Duodenal mucosa (tissue), 2 donors: ENCODE data around the gene LPCAT1.

Experiments used
- H3K27ac ChIP-seq: one replicate; pipeline ENCODE4 v1.7.0; 2013; ENCODE audit warnings: low read depth, low read length
- H3K27me3 ChIP-seq, 2 donors: one replicate each; pipeline ENCODE4 v1.7.0; 2013; ENCODE audit warnings: low read length in 2 of 2, control low read depth in 1 of 2; ENCODE audit not compliant: insufficient read depth in 2 of 2, control insufficient read depth in 1 of 2
- H3K36me3 ChIP-seq, 2 donors: one replicate each; pipeline ENCODE4 v1.7.0; 2013; ENCODE audit warnings: low read length in 2 of 2, control low read depth in 1 of 2; ENCODE audit not compliant: insufficient read depth in 2 of 2, control insufficient read depth in 1 of 2
- H3K4me1 ChIP-seq, 2 donors: one replicate each; pipeline ENCODE4 v1.7.0; 2013; ENCODE audit warnings: low read length in 2 of 2, control low read depth in 1 of 2; ENCODE audit not compliant: insufficient read depth in 2 of 2, control insufficient read depth in 1 of 2
- H3K4me3 ChIP-seq, 2 donors: one replicate each; pipeline ENCODE4 v1.7.0; 2013; ENCODE audit warnings: low read length in 2 of 2, low read depth in 1 of 2
- H3K9ac ChIP-seq, 2 donors: one replicate each; pipeline ENCODE4 v1.7.0; 2013; ENCODE audit warnings: low read length in 2 of 2, low read depth in 1 of 2
- H3K9me3 ChIP-seq, 2 donors: one replicate each; pipeline ENCODE4 v1.7.0; 2013; ENCODE audit warnings: low read length in 2 of 2, control low read depth in 1 of 2; ENCODE audit not compliant: control insufficient read depth in 1 of 2

The LPCAT1 gene

GRCh38 chr5:1554410-1554967, 30.7 kb upstream of the LPCAT1 start:
- no peak overlapping the region for H3K9ac ChIP-seq
- H3K4me3 ChIP-seq: no peak overlapping the region
- no peak overlapping the region for H3K27ac ChIP-seq
- peaks cover 0 to 3% of the 10 kb centered on the region in 2 donors for H3K4me1 ChIP-seq
- no peaks in the 10 kb centered on the region for H3K36me3 ChIP-seq
- no peaks in the 10 kb centered on the region for H3K9me3 ChIP-seq
- peaks cover 0 to 3% of the 10 kb centered on the region in 2 donors for H3K27me3 ChIP-seq

GRCh38 chr5:1553539-1554409, 30.0 kb upstream of the LPCAT1 start:
- H3K4me1 ChIP-seq: peaks cover 0 to 3% of the 10 kb centered on the region in 2 donors
- H3K4me3 ChIP-seq: no peak overlapping the region
- H3K9ac ChIP-seq: no peak overlapping the region
- H3K27ac ChIP-seq: no peak overlapping the region
- no peaks in the 10 kb centered on the region for H3K9me3 ChIP-seq
- no peaks in the 10 kb centered on the region for H3K36me3 ChIP-seq
- peaks cover 0 to 3% of the 10 kb centered on the region in 2 donors for H3K27me3 ChIP-seq

- no peak overlapping the region for H3K4me3 ChIP-seq
- no peaks in the 10 kb centered on the region for H3K36me3 ChIP-seq
- no peaks in the 10 kb centered on the region for H3K9me3 ChIP-seq
- H3K27me3 ChIP-seq: peaks cover 0 to 3% of the 10 kb centered on the region in 2 donors
- peaks cover 0 to 3% of the 10 kb centered on the region in 2 donors for H3K4me1 ChIP-seq
- no peak overlapping the region for H3K9ac ChIP-seq
- H3K27ac ChIP-seq: no peak overlapping the region
Measured at GRCh38 chr5:1552521-1553255, 28.9 kb upstream of the LPCAT1 start.

GRCh38 chr5:1551426-1552301, 27.9 kb upstream of the LPCAT1 start:
- no peaks in the 10 kb centered on the region for H3K36me3 ChIP-seq
- no peak overlapping the region for H3K9ac ChIP-seq
- no peak overlapping the region for H3K27ac ChIP-seq
- no peaks in the 10 kb centered on the region for H3K9me3 ChIP-seq
- H3K4me1 ChIP-seq: no peaks in the 10 kb centered on the region
- peaks cover 0 to 3% of the 10 kb centered on the region in 2 donors for H3K27me3 ChIP-seq
- no peak overlapping the region for H3K4me3 ChIP-seq

GRCh38 chr5:1550287-1551076, 26.7 kb upstream of the LPCAT1 start:
- H3K27me3 ChIP-seq: peaks cover 0 to 3% of the 10 kb centered on the region in 2 donors
- no peaks in the 10 kb centered on the region for H3K36me3 ChIP-seq
- no peaks in the 10 kb centered on the region for H3K4me1 ChIP-seq
- H3K9ac ChIP-seq: no peak overlapping the region
- no peak overlapping the region for H3K27ac ChIP-seq
- H3K9me3 ChIP-seq: no peaks in the 10 kb centered on the region
- no peak overlapping the region for H3K4me3 ChIP-seq

- Histone ChIP-seq H3K9me3 (no peaks in the 10 kb centered on the region), H3K36me3 (no peaks in the 10 kb centered on the region), H3K4me1 (no peaks in the 10 kb centered on the region), H3K27me3 (no peaks in the 10 kb centered on the region), H3K4me3 (no peak overlapping the region), H3K9ac (no peak overlapping the region), H3K27ac (no peak overlapping the region)
Measured at GRCh38 chr5:1549475-1550030, 25.8 kb upstream of the LPCAT1 start.

GRCh38 chr5:1548702-1549474, 25.1 kb upstream of the LPCAT1 start:
- H3K27me3 ChIP-seq: no peaks in the 10 kb centered on the region
- H3K27ac ChIP-seq: no peak overlapping the region
- H3K4me1 ChIP-seq: no peaks in the 10 kb centered on the region
- no peaks in the 10 kb centered on the region for H3K9me3 ChIP-seq
- H3K36me3 ChIP-seq: no peaks in the 10 kb centered on the region
- no peak overlapping the region for H3K9ac ChIP-seq
- no peak overlapping the region for H3K4me3 ChIP-seq

GRCh38 chr5:1547655-1548054, 23.9 kb upstream of the LPCAT1 start:
- Histone ChIP-seq H3K36me3 (no peaks in the 10 kb centered on the region), H3K27me3 (no peaks in the 10 kb centered on the region), H3K9me3 (no peaks in the 10 kb centered on the region), H3K4me3 (no peak overlapping the region), H3K4me1 (no peaks in the 10 kb centered on the region), H3K27ac (no peak overlapping the region), H3K9ac (no peak overlapping the region)
